ENCODE data around the gene CCDC83. TPM values are rescaled to one million over a fixed set of nuclear protein-coding genes. Genes with fewer than 3 reads are reported as not detected.
A peak's percentile ranks its signal among the peaks of the same experiment; 100 is the strongest.

CCDC83 gene
- total RNA-seq, 1 experiment from 2014 or later = not detected

GRCh38 chr11:85813721-85814120, 41.5 kb upstream of the CCDC83 start:
- H2AK5ac ChIP-seq (ENCODE audit: insufficient read length, low read length) = no peak overlapping the region
- Mint-ChIP-seq H3K27ac (peak overlapping the region in 1 of 3 experiments; percentile 92; a peak in 1 of 7 replicates), H3K4me3 (no peak overlapping the region; a peak in 1 of 5 replicates), H3K9me3 (no peaks in the 10 kb centered on the region), H3K27me3 (ENCODE audit: low read depth) (peaks cover 46% of the 10 kb centered on the region), H3K4me1 (peaks cover 15% of the 10 kb centered on the region in 2 experiments), H3K36me3 (ENCODE audit: insufficient read depth in 1 of 3, low read depth in 3 of 3) (no peaks in the 10 kb centered on the region)
- TF ChIP-seq CTCF (conservative IDR thresholded peaks at IDR 0.05) = no peak
- H2BK20ac ChIP-seq (ENCODE audit: low read depth, low read length, poor library complexity, severe bottlenecking) = no peak overlapping the region
- no peak overlapping the region for H4K8ac ChIP-seq (replicated peaks; ENCODE audit: insufficient read length, low read depth, low read length)
- no CpG with 5 or more reads among the region's 9 CpGs for WGBS (ENCODE audit: extremely low coverage, insufficient read length, low lambda C conversion rate)
- no peaks in the 10 kb centered on the region for H3K79me2 ChIP-seq (ENCODE audit: insufficient read depth, low read length)
- no peak overlapping the region for H3K4ac ChIP-seq (ENCODE audit: low read depth, low read length)
- H3K56ac ChIP-seq (ENCODE audit: insufficient read length, low read depth, low read length) = no peak overlapping the region
- H3K9ac ChIP-seq (ENCODE audit: extremely low read depth, insufficient read length, low read length) = no peak overlapping the region
- no peak overlapping the region for H2BK15ac ChIP-seq (ENCODE audit: low read depth, low read length)
- H3K18ac ChIP-seq (ENCODE audit: insufficient read length, low read depth, low read length) = no peak overlapping the region
- H2BK5ac ChIP-seq (ENCODE audit: insufficient read length, low read length) = no peak overlapping the region
- H4K91ac ChIP-seq (ENCODE audit: insufficient read length, low read depth, low read length) = no peak overlapping the region
- H2BK120ac ChIP-seq (ENCODE audit: low read depth, low read length, poor library complexity, severe bottlenecking) = no peak overlapping the region
- H3K23ac ChIP-seq (ENCODE audit: insufficient read length, low read depth, low read length) = no peak overlapping the region
- H3K14ac ChIP-seq (ENCODE audit: insufficient read depth, low read length) = no peak overlapping the region
- H3K9me3 ChIP-seq (ENCODE audit: control insufficient read depth, low read depth, low read length) = no peaks in the 10 kb centered on the region
- H4K5ac ChIP-seq (ENCODE audit: insufficient read length, low read depth, low read length) = no peak overlapping the region
- H3K79me1 ChIP-seq (ENCODE audit: insufficient read depth, low read depth, low read length, poor library complexity, severe bottlenecking) = no peaks in the 10 kb centered on the region
- H2BK12ac ChIP-seq (ENCODE audit: insufficient read length, low read depth, low read length) = no peak overlapping the region
- no peak overlapping the region for H3T11ph ChIP-seq (ENCODE audit: low read length)
- no peak overlapping the region for H3K27ac ChIP-seq (ENCODE audit: insufficient read length, low read depth, low read length)
- no peaks in the 10 kb centered on the region for H3K4me1 ChIP-seq (ENCODE audit: insufficient read depth, low read length)
- peaks cover 11% of the 10 kb centered on the region for H3K23me2 ChIP-seq (ENCODE audit: insufficient read length, low read depth, low read length, poor library complexity, severe bottlenecking)
- peaks cover 3% of the 10 kb centered on the region for H4K20me1 ChIP-seq (ENCODE audit: control insufficient read depth, insufficient read depth, insufficient read length)
- no peak overlapping the region for H3K4me2 ChIP-seq (ENCODE audit: insufficient read depth, insufficient read length, low read length)
- no peak overlapping the region for H2AFZ ChIP-seq (ENCODE audit: low read length)
- DNase-seq = no peak
- H3K27me3 ChIP-seq (ENCODE audit: insufficient read depth, low read length) = peaks cover 1% of the 10 kb centered on the region; the same call in 1 of the 2 replicates

Data from H9 (cell line).